Osteocyte (in vitro differentiated cells): Measurements from ENCODE around the gene PCNP. TPM values are rescaled to one million over a fixed set of nuclear protein-coding genes. Genes with fewer than 3 reads are reported as not detected.
"Not testable (repeated sequence)": the region's sequence is repeated elsewhere in the genome, so short reads cannot be mapped to it uniquely, and the experiment has no call there.

Experiments used
- DNase-seq: peaks from one replicate; pipeline ENCODE4 v3.0.0; 2021; ENCODE audit warnings: mixed read lengths; ENCODE audit not compliant: unreplicated experiment; ENCODE audit errors: extremely low spot score
- H3K27ac Mint-ChIP-seq: one replicate; pipeline ENCODE4 v1.8.0; 2021; ENCODE audit warnings: mild to moderate bottlenecking, mixed read lengths; ENCODE audit not compliant: unreplicated experiment
- H3K27me3 Mint-ChIP-seq: one replicate; pipeline ENCODE4 v1.8.0; 2021; ENCODE audit warnings: mixed read lengths; ENCODE audit not compliant: unreplicated experiment
- H3K36me3 Mint-ChIP-seq: one replicate; pipeline ENCODE4 v1.8.0; 2021; ENCODE audit warnings: mixed read lengths; ENCODE audit not compliant: unreplicated experiment
- H3K4me1 Mint-ChIP-seq: one replicate; pipeline ENCODE4 v1.8.0; 2021; ENCODE audit warnings: mixed read lengths; ENCODE audit not compliant: unreplicated experiment
- H3K4me3 Mint-ChIP-seq: one replicate; pipeline ENCODE4 v1.8.0; 2021; ENCODE audit warnings: mild to moderate bottlenecking, moderate library complexity, mixed read lengths; ENCODE audit not compliant: unreplicated experiment
- H3K9me3 Mint-ChIP-seq: one replicate; pipeline ENCODE4 v1.8.0; 2021; ENCODE audit warnings: mixed read lengths; ENCODE audit not compliant: unreplicated experiment
- CTCF ChIP-seq: fragments of 200-600 bp; sonication (generic); IDR thresholded peaks from 2 replicates; pipeline ENCODE4 v1.5.0; 2021; ENCODE audit warnings: antibody characterized with exemption, mild to moderate bottlenecking, moderate library complexity
- total RNA-seq: library from RNA; stranded (reverse); gene quantifications from 2 replicates; pipeline ENCODE4 v1.2.1, GENCODE V29; 2021

The PCNP gene
- total RNA-seq, 1 donor from 2014 or later: 139 TPM

DNA sequence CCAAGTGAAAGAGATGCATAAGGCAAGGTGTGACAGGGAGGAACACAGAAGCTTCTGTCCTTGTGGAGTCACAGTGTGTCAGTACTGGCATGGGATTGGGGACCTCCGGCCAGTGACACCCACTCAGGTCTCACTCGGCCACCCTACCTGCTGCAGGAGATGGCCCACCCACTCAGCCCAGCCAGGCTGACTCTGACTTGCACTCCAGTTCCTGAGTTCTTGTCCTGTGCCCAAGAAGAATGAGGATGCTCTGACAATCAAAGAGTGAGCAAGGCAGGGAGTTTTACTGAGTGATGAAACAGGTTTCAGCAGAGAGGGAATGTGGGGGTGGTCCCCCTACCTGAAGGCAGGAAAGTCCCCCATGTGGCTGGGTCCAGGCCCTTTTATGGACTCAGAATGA is 50.9 kb downstream of the PCNP start:
- no peaks in the 10 kb centered on the region for H3K36me3 Mint-ChIP-seq
- H3K4me1 Mint-ChIP-seq: no peaks in the 10 kb centered on the region
- TF ChIP-seq CTCF: no peak
- H3K27ac Mint-ChIP-seq: no peak overlapping the region
- no peak for DNase-seq
- no peak overlapping the region for H3K4me3 Mint-ChIP-seq
- no peaks in the 10 kb centered on the region for H3K27me3 Mint-ChIP-seq
- H3K9me3 Mint-ChIP-seq: no peaks in the 10 kb centered on the region

DNA sequence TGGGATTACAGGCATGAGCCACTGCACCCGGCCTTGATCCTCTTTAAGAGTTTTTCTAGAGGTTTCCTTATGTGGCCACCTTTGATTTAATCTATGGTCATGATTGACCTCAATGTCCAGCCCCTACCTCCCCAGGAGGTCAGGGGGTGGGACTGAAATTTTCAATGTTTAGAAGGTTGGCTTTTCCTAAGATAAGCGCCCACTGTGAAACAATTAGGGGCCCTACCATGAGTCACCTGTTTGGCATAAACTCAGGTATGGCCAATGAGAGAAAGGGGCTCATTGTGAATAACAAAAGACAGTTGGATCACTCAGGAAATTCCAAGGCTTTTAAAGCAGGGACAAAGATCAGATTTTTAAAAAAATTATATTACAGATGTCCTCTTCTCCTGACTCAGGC is 51.9 kb downstream of the PCNP start:
- Mint-ChIP-seq H3K36me3 (no peaks in the 10 kb centered on the region), H3K4me3 (no peak overlapping the region)

GRCh38 chr3:101629219-101629618 is 55.2 kb downstream of the PCNP start:
- H3K9me3 Mint-ChIP-seq: no peaks in the 10 kb centered on the region
- no peak overlapping the region for H3K27ac Mint-ChIP-seq
- DNase-seq: no peak
- H3K27me3 Mint-ChIP-seq: no peaks in the 10 kb centered on the region
- no peaks in the 10 kb centered on the region for H3K36me3 Mint-ChIP-seq
- no peak for TF ChIP-seq CTCF
- H3K4me3 Mint-ChIP-seq: no peak overlapping the region
- H3K4me1 Mint-ChIP-seq: no peaks in the 10 kb centered on the region

More for the DNA sequence above, 51.9 kb downstream of the PCNP start:
- no peaks in the 10 kb centered on the region for H3K4me1 Mint-ChIP-seq
- no peak overlapping the region for H3K27ac Mint-ChIP-seq
- DNase-seq: no peak
- TF ChIP-seq CTCF: no peak
- H3K27me3 Mint-ChIP-seq: no peaks in the 10 kb centered on the region
- H3K9me3 Mint-ChIP-seq: no peaks in the 10 kb centered on the region

- Mint-ChIP-seq H3K4me1 (no peaks in the 10 kb centered on the region), H3K27ac (no peak overlapping the region), H3K36me3 (no peaks in the 10 kb centered on the region), H3K27me3 (peaks cover 5% of the 10 kb centered on the region), H3K4me3 (no peak overlapping the region), H3K9me3 (no peaks in the 10 kb centered on the region)
- DNase-seq: no peak
- TF ChIP-seq CTCF: no peak
Measured at GRCh38 chr3:101631098-101631796, 57.3 kb downstream of the PCNP start.

DNA sequence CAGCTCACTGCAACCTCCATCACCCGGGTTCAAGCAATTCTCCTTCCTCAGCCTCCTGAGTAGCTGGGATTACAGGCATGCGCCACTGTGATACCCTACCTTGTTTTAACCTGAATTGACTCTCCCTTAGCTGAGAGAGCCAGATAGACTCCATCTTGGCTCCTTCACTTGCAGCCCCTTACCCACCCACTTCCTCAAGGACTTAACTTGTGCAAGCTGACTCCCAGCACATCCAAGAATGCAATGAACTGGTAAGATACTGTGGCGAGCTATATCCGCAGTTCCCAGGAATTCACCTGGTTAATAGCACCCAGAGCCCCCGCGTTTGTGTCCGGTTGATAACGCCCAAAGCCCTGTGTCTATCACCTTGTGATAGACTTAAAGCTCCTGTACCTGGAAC is 58.0 kb downstream of the PCNP start:
- not testable (repeated sequence) for H3K4me3 Mint-ChIP-seq, H3K27ac Mint-ChIP-seq, H3K27me3 Mint-ChIP-seq, H3K4me1 Mint-ChIP-seq, H3K36me3 Mint-ChIP-seq, H3K9me3 Mint-ChIP-seq
- peak; percentile 40 for DNase-seq
